WTC11 (cell line): ENCODE measurements around the gene MMP23B. TPM values are rescaled to one million over a fixed set of nuclear protein-coding genes. Genes with fewer than 3 reads are reported as not detected.

Experiments used
- ATAC-seq: fragments of 200-7000 bp; cut with Tn5 transposase; 2 replicates; pipeline ENCODE4 v1.10.0; 2021; ENCODE audit warnings: mild to moderate bottlenecking, moderate library complexity
- CTCF ChIA-PET: fragments of 300-600 bp; sonication (Branson Sonifier 250); formaldehyde crosslinking; loops from one replicate; lab custom pipeline; 2021; ENCODE audit warnings: antibody characterized with exemption; lab: Charles Lee
- POLR2A ChIA-PET: fragments of 350-600 bp; sonication (Branson Sonifier 250); formaldehyde crosslinking; loops from one replicate; lab custom pipeline; 2021; ENCODE audit warnings: antibody characterized with exemption; lab: Charles Lee
- DNase-seq: peaks from one replicate; pipeline ENCODE4 v3.0.0; 2021; ENCODE audit warnings: low spot score
- H3K27ac Mint-ChIP-seq: 2 replicates; pipeline ENCODE4 v1.8.0; 2021; ENCODE audit warnings: mixed read lengths
- H3K27me3 Mint-ChIP-seq: 2 replicates; pipeline ENCODE4 v1.8.0; 2021; ENCODE audit warnings: low read depth, mild to moderate bottlenecking, moderate library complexity, mixed read lengths
- H3K36me3 Mint-ChIP-seq: 2 replicates; pipeline ENCODE4 v1.8.0; 2021; ENCODE audit warnings: mixed read lengths
- H3K4me1 Mint-ChIP-seq: 2 replicates; pipeline ENCODE4 v1.8.0; 2022; ENCODE audit warnings: mixed read lengths
- H3K4me3 Mint-ChIP-seq: 2 replicates; pipeline ENCODE4 v1.8.0; 2021; ENCODE audit warnings: mild to moderate bottlenecking, moderate library complexity, mixed read lengths
- H3K9me3 Mint-ChIP-seq: 2 replicates; pipeline ENCODE4 v1.8.0; 2021; ENCODE audit warnings: mixed read lengths
- E2F1 ChIP-seq: sonication (generic); formaldehyde crosslinking; IDR thresholded peaks from 2 replicates; pipeline ENCODE4 v1.8.0; 2022; ENCODE audit warnings: mild to moderate bottlenecking, missing genetic modification reagents
- E2F5 ChIP-seq: sonication (generic); formaldehyde crosslinking; IDR thresholded peaks from 2 replicates; pipeline ENCODE4 v1.8.1; 2022; ENCODE audit warnings: mild to moderate bottlenecking, moderate library complexity, missing genetic modification reagents
- ESRRA ChIP-seq: sonication (generic); formaldehyde crosslinking; IDR thresholded peaks from 2 replicates; pipeline ENCODE4 v1.8.1; 2022; ENCODE audit warnings: mild to moderate bottlenecking, missing genetic modification reagents, borderline replicate concordance
- FOXK1 ChIP-seq: sonication (generic); formaldehyde crosslinking; IDR thresholded peaks from 2 replicates; pipeline ENCODE4 v1.8.0; 2022; ENCODE audit warnings: mild to moderate bottlenecking, moderate library complexity, missing genetic modification reagents
- IRF2 ChIP-seq: sonication (generic); formaldehyde crosslinking; IDR thresholded peaks from 2 replicates; pipeline ENCODE4 v1.8.0; 2022; ENCODE audit warnings: low read depth, missing genetic modification reagents, borderline replicate concordance
- MYBL2 ChIP-seq: sonication (generic); formaldehyde crosslinking; IDR thresholded peaks from 2 replicates; pipeline ENCODE4 v1.8.1; 2023; ENCODE audit warnings: mild to moderate bottlenecking, moderate library complexity, missing genetic modification reagents
- PRDM15 ChIP-seq: sonication (generic); formaldehyde crosslinking; IDR thresholded peaks from 2 replicates; pipeline ENCODE4 v1.8.0; 2022; ENCODE audit warnings: missing genetic modification reagents
- RELA ChIP-seq: sonication (generic); formaldehyde crosslinking; IDR thresholded peaks from 2 replicates; pipeline ENCODE4 v1.8.1; 2022; ENCODE audit warnings: missing genetic modification reagents, mild to moderate bottlenecking, borderline replicate concordance
- TEAD1 ChIP-seq: sonication (generic); formaldehyde crosslinking; IDR thresholded peaks from 2 replicates; pipeline ENCODE4 v1.8.0; 2022; ENCODE audit warnings: mild to moderate bottlenecking, missing genetic modification reagents
- TEAD4 ChIP-seq: sonication (generic); formaldehyde crosslinking; IDR thresholded peaks from 2 replicates; pipeline ENCODE4 v1.8.0; 2022; ENCODE audit warnings: mild to moderate bottlenecking, missing genetic modification reagents
- USF2 ChIP-seq: sonication (generic); formaldehyde crosslinking; IDR thresholded peaks from 2 replicates; pipeline ENCODE4 v1.8.1; 2023; ENCODE audit warnings: mild to moderate bottlenecking, missing genetic modification reagents, moderate library complexity
- ZBTB21 ChIP-seq: sonication (generic); formaldehyde crosslinking; IDR thresholded peaks from 2 replicates; pipeline ENCODE4 v1.8.1; 2023; ENCODE audit warnings: mild to moderate bottlenecking, missing genetic modification reagents, borderline replicate concordance
- ZNF121 ChIP-seq: sonication (generic); formaldehyde crosslinking; IDR thresholded peaks from 2 replicates; pipeline ENCODE4 v1.8.0; 2023; ENCODE audit warnings: missing genetic modification reagents
- ZNF671 ChIP-seq: fragments of 250-450 bp; sonication (Bioruptor Pico); IDR thresholded peaks from 2 replicates; pipeline ENCODE4 v1.8.0; 2021; ENCODE audit warnings: mild to moderate bottlenecking
- total RNA-seq: library from RNA; stranded (reverse); gene quantifications from 3 replicates; pipeline ENCODE4 v1.2.3, GENCODE V29; 2021

The MMP23B gene
- total RNA-seq, 1 experiment from 2014 or later = 20.0 TPM

- Mint-ChIP-seq H3K4me1 (peaks cover 2% of the 10 kb centered on the region; the same call in 1 of the 2 replicates), H3K36me3 (no peaks in the 10 kb centered on the region), H3K27ac (peak overlapping the region; percentile 23; the same call in 1 of the 2 replicates)
- DNase-seq (no peak), ATAC-seq (no peak)
- ChIA-PET CTCF (interaction anchor here (0.7 to 4.4 kb wide), 6 partner anchors 9 to 69 kb away, joined by 3 to 30 read pairs (median 4); partner anchors contain the start of gene MMP23B), POLR2A (no interaction called here)
- no peak for TF ChIP-seq TEAD1 (CRISPR knock-in tag)
- TF ChIP-seq ZNF121 (CRISPR knock-in tag) = 0 out of 2 replicates have a peak, but pooled peaks have one; percentile 0
- TF ChIP-seq, all 79 proteins: peak for 1
- Mint-ChIP-seq H3K27me3 (no peaks in the 10 kb centered on the region), H3K9me3 (no peaks in the 10 kb centered on the region), H3K4me3 (no peak overlapping the region)
Observed at GRCh38 chr1:1620433-1621139, 11.4 kb upstream of the MMP23B start.

- Mint-ChIP-seq H3K4me3 (no peak overlapping the region), H3K27me3 (no peaks in the 10 kb centered on the region), H3K4me1 (peaks cover 2% of the 10 kb centered on the region; the same call in 1 of the 2 replicates), H3K9me3 (no peaks in the 10 kb centered on the region), H3K36me3 (no peaks in the 10 kb centered on the region), H3K27ac (no peak overlapping the region)
- ChIA-PET POLR2A (no interaction called here), CTCF (interaction anchor here (0.7 to 4.4 kb wide), 4 partner anchors 8 to 70 kb away, joined by 3 to 30 read pairs (median 4); partner anchors contain the start of gene MMP23B)
- TF ChIP-seq IRF2 (CRISPR knock-in tag) (no peak), TEAD4 (CRISPR knock-in tag) (no peak), MYBL2 (CRISPR knock-in tag) (no peak), ZBTB21 (no peak), RELA (CRISPR knock-in tag) (no peak), PRDM15 (CRISPR knock-in tag) (no peak), ESRRA (CRISPR knock-in tag) (no peak), FOXK1 (no peak), E2F5 (CRISPR knock-in tag) (no peak), USF2 (CRISPR knock-in tag) (no peak), E2F1 (CRISPR knock-in tag) (no peak), ZNF671 (no peak)
- no peak for DNase-seq
- ATAC-seq = no peak
Observed at GRCh38 chr1:1621173-1622009, 10.6 kb upstream of the MMP23B start.
